Astrocyte (in vitro differentiated cells and primary cell): ENCODE data around the gene KIF26B. TPM values are rescaled to one million over a fixed set of nuclear protein-coding genes. Genes with fewer than 3 reads are reported as not detected.

ENCODE experiments used
- DNase-seq: peaks from one replicate; pipeline ENCODE4 v3.0.0-alpha.2; 2010; ENCODE audit warnings: low read depth
- FAIRE-seq: peaks from 2 replicates; lab custom pipeline; 2011; peaks lifted over from hg19 to GRCh38; lab: Jason Lieb, UNC
- H2AFZ ChIP-seq: 2 replicates; pipeline ENCODE4 v1.6.0; 2012; ENCODE audit warnings: low read depth, low read length, inconsistent platforms
- H3K27ac ChIP-seq: 2 replicates; pipeline ENCODE4 v1.5.1; 2011; ENCODE audit warnings: low read depth, low read length, inconsistent platforms
- H3K27me3 ChIP-seq: 2 replicates; pipeline ENCODE4 v1.6.0; 2011; ENCODE audit warnings: low read length, inconsistent platforms; ENCODE audit not compliant: insufficient read depth
- H3K36me3 ChIP-seq: 2 replicates; pipeline ENCODE4 v1.5.1; 2011; ENCODE audit warnings: low read length, inconsistent platforms; ENCODE audit not compliant: insufficient read depth
- H3K4me1 ChIP-seq: 2 replicates; pipeline ENCODE4 v1.5.1; 2011; ENCODE audit warnings: low read length, inconsistent platforms; ENCODE audit not compliant: insufficient read depth
- H3K4me2 ChIP-seq: 2 replicates; pipeline ENCODE4 v1.6.0; 2012; ENCODE audit warnings: low read length, inconsistent platforms
- H3K4me3 ChIP-seq: 2 replicates; pipeline ENCODE4 v1.5.1; 2011; ENCODE audit warnings: low read depth, mild to moderate bottlenecking, low read length, inconsistent platforms; ENCODE audit not compliant: insufficient read depth
- H3K79me2 ChIP-seq: 2 replicates; pipeline ENCODE4 v1.6.0; 2012; ENCODE audit warnings: mild to moderate bottlenecking, low read length, inconsistent platforms; ENCODE audit not compliant: insufficient read depth
- H3K9ac ChIP-seq: 2 replicates; pipeline ENCODE4 v1.6.0; 2012; ENCODE audit warnings: mild to moderate bottlenecking, low read length, inconsistent platforms
- H3K9me3 ChIP-seq: 2 replicates; pipeline ENCODE4 v1.5.1; 2012; ENCODE audit warnings: low read depth, mild to moderate bottlenecking, low read length, inconsistent platforms; ENCODE audit not compliant: insufficient read depth
- H4K20me1 ChIP-seq: 2 replicates; pipeline ENCODE4 v1.6.0; 2012; ENCODE audit warnings: low read length, inconsistent platforms; ENCODE audit not compliant: insufficient read depth
- H3K27ac Mint-ChIP-seq: one replicate; pipeline ENCODE4 v1.8.0; 2021; ENCODE audit warnings: mild to moderate bottlenecking, mixed read lengths; ENCODE audit not compliant: unreplicated experiment
- H3K27me3 Mint-ChIP-seq: one replicate; pipeline ENCODE4 v1.8.0; 2021; ENCODE audit warnings: low read depth, mixed read lengths; ENCODE audit not compliant: unreplicated experiment
- H3K36me3 Mint-ChIP-seq: one replicate; pipeline ENCODE4 v1.8.0; 2021; ENCODE audit warnings: low read depth, mixed read lengths; ENCODE audit not compliant: unreplicated experiment
- H3K4me1 Mint-ChIP-seq: one replicate; pipeline ENCODE4 v1.8.0; 2021; ENCODE audit warnings: low read depth, mixed read lengths; ENCODE audit not compliant: unreplicated experiment
- H3K4me3 Mint-ChIP-seq: one replicate; pipeline ENCODE4 v1.8.0; 2021; ENCODE audit warnings: mild to moderate bottlenecking, moderate library complexity, mixed read lengths; ENCODE audit not compliant: unreplicated experiment
- H3K9me3 Mint-ChIP-seq: one replicate; pipeline ENCODE4 v1.8.0; 2021; ENCODE audit warnings: mild to moderate bottlenecking, mixed read lengths; ENCODE audit not compliant: unreplicated experiment
- CTCF ChIP-seq: IDR thresholded peaks from 2 replicates; pipeline ENCODE4 v1.5.1; 2011; ENCODE audit warnings: low read depth, mild to moderate bottlenecking, inconsistent platforms, low read length, moderate library complexity; ENCODE audit not compliant: insufficient read depth
- EZH2 ChIP-seq: IDR thresholded peaks from 2 replicates; pipeline ENCODE4 v1.6.1; 2012; ENCODE audit warnings: mild to moderate bottlenecking, low read length, inconsistent platforms; ENCODE audit not compliant: insufficient read depth
- total RNA-seq: library from RNA; stranded (reverse); gene quantifications from 2 replicates; pipeline ENCODE4 v1.2.1, GENCODE V29; 2021

KIF26B gene
- total RNA-seq, 1 donor from 2014 or later: 6.8 TPM

GRCh38 chr1:245434280-245434679, 279.5 kb downstream of the KIF26B start:
- Histone ChIP-seq H3K9me3 (no peaks in the 10 kb centered on the region), H3K27me3 (no peaks in the 10 kb centered on the region), H3K4me1 (no peaks in the 10 kb centered on the region), H3K36me3 (no peaks in the 10 kb centered on the region), H2AFZ (no peak overlapping the region), H3K79me2 (no peaks in the 10 kb centered on the region), H4K20me1 (no peaks in the 10 kb centered on the region), H3K4me3 (no peak overlapping the region), H3K4me2 (no peak overlapping the region), H3K9ac (no peak overlapping the region), H3K27ac (no peak overlapping the region)
- FAIRE-seq (no peak), DNase-seq (no peak)
- Mint-ChIP-seq H3K4me1 (no peaks in the 10 kb centered on the region), H3K36me3 (peaks cover 5% of the 10 kb centered on the region), H3K4me3 (no peak overlapping the region), H3K27ac (no peak overlapping the region), H3K27me3 (no peaks in the 10 kb centered on the region), H3K9me3 (peaks cover 8% of the 10 kb centered on the region)
- no peak for TF ChIP-seq EZH2
- TF ChIP-seq CTCF: no peak

GRCh38 chr1:245436407-245436806, 281.6 kb downstream of the KIF26B start:
- no peaks in the 10 kb centered on the region for H3K9me3 ChIP-seq
- Mint-ChIP-seq H3K27ac (no peak overlapping the region), H3K36me3 (peaks cover 10% of the 10 kb centered on the region), H3K4me3 (no peak overlapping the region), H3K4me1 (no peaks in the 10 kb centered on the region), H3K9me3 (peaks cover 7% of the 10 kb centered on the region), H3K27me3 (peaks cover 9% of the 10 kb centered on the region)
- no peaks in the 10 kb centered on the region for H3K4me1 ChIP-seq
- TF ChIP-seq CTCF: no peak
- no peak for TF ChIP-seq EZH2
- H3K4me2 ChIP-seq: no peak overlapping the region
- no peak overlapping the region for H3K4me3 ChIP-seq
- no peak overlapping the region for H2AFZ ChIP-seq
- H3K36me3 ChIP-seq: no peaks in the 10 kb centered on the region
- no peaks in the 10 kb centered on the region for H3K79me2 ChIP-seq
- no peak overlapping the region for H3K27ac ChIP-seq
- no peaks in the 10 kb centered on the region for H3K27me3 ChIP-seq
- FAIRE-seq: no peak
- DNase-seq: no peak
- no peaks in the 10 kb centered on the region for H4K20me1 ChIP-seq
- no peak overlapping the region for H3K9ac ChIP-seq

- Mint-ChIP-seq H3K27ac (no peak overlapping the region), H3K9me3 (peaks cover 7% of the 10 kb centered on the region), H3K4me3 (no peak overlapping the region), H3K36me3 (peaks cover 16% of the 10 kb centered on the region), H3K27me3 (peaks cover 18% of the 10 kb centered on the region), H3K4me1 (no peaks in the 10 kb centered on the region)
- Histone ChIP-seq H3K4me2 (no peak overlapping the region), H3K4me1 (no peaks in the 10 kb centered on the region), H3K79me2 (no peaks in the 10 kb centered on the region), H3K27me3 (no peaks in the 10 kb centered on the region), H3K9me3 (no peaks in the 10 kb centered on the region), H3K27ac (no peak overlapping the region), H4K20me1 (no peaks in the 10 kb centered on the region), H3K9ac (no peak overlapping the region), H3K4me3 (no peak overlapping the region), H2AFZ (no peak overlapping the region), H3K36me3 (no peaks in the 10 kb centered on the region)
- DNase-seq (no peak), FAIRE-seq (no peak)
- TF ChIP-seq EZH2: no peak
- TF ChIP-seq CTCF: no peak
Observed at GRCh38 chr1:245437369-245438062, 282.7 kb downstream of the KIF26B start.
